Urinary bladder (tissue), 4 donors: Measurements from ENCODE around the gene ZBTB40. TPM values are rescaled to one million over a fixed set of nuclear protein-coding genes. Genes with fewer than 3 reads are reported as not detected.

ENCODE experiments used
- DNase-seq: peaks from one replicate; pipeline ENCODE4 v3.0.0-alpha.2; 2015; ENCODE audit errors: extremely low spot score
- H3K27ac ChIP-seq: one replicate; pipeline ENCODE4 v1.5.1; 2013; ENCODE audit warnings: low read depth, mild to moderate bottlenecking, moderate library complexity
- H3K36me3 ChIP-seq: one replicate; pipeline ENCODE4 v1.6.1; 2013; ENCODE audit warnings: mild to moderate bottlenecking, moderate library complexity; ENCODE audit not compliant: insufficient read depth
- H3K4me1 ChIP-seq: one replicate; pipeline ENCODE4 v1.6.1; 2013; ENCODE audit warnings: mild to moderate bottlenecking, moderate library complexity; ENCODE audit not compliant: insufficient read depth
- H3K4me3 ChIP-seq: one replicate; pipeline ENCODE4 v1.5.1; 2013; ENCODE audit warnings: low read depth, low read length
- WGBS: extraction: QIAGEN DNeasy Blood & Tissue Kit; methylation state at CpG from one replicate; pipeline ENCODE4 v1.1.7; 2013; 5-methylcytosine and 5-hydroxymethylcytosine counted together
- polyA plus RNA-seq: library from polyadenylated mRNA; stranded (reverse); fragments of 200-250 nt; gene quantifications from one replicate; pipeline ENCODE4 v1.2.3, GENCODE V29; 2013
- total RNA-seq: library from RNA; depleted of rRNA; stranded (reverse); fragments of >200 nt; gene quantifications from one replicate; pipeline ENCODE4 v1.2.3, GENCODE V29; 2014
- donor health status: healthy with polysubstance abuse.
- donor health status: healthy.

The ZBTB40 gene
- total and polyA plus RNA-seq, 2 donors: 9.8 to 11.6 TPM

DNA sequence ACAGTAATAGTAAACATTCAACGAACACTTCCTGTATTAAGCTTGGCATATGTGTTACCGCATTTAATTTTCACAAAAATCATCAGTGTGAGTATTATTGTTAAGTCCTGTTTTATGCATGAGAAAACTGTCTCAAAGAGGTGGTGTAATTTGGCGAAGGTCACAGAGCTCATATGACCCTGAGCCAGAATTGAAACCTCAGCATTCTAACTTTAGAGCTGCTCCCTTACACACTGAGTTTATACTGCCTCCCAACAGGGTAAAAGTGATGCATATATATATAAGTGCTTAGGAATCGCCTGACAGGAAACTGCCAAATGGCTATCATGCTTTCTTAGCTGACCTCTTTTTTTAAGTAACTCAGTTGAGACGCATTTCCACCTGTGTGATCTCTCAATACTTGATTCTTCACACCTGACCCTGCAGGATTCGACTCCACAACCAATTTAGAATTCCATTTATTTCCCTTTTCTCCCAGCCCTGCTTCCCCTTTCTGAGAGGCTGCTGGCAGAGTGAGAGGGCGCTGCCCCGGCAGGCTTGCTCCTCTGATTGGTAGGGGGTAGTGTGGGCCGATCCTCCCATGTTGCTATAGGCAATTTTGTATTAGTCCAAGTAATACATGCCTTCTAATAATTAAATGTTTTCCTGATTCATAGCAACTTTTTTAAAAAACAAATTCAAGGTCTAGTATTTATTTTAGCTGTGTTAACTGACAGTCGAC, 40.5 kb downstream of the ZBTB40 start:
- no peak overlapping the region for H3K27ac ChIP-seq
- H3K36me3 ChIP-seq: no peaks in the 10 kb centered on the region
- 91% methylated on average over 10 of the region's 10 CpGs for WGBS
- no peak for DNase-seq
- H3K4me3 ChIP-seq: no peak overlapping the region
- H3K4me1 ChIP-seq: no peaks in the 10 kb centered on the region

DNA sequence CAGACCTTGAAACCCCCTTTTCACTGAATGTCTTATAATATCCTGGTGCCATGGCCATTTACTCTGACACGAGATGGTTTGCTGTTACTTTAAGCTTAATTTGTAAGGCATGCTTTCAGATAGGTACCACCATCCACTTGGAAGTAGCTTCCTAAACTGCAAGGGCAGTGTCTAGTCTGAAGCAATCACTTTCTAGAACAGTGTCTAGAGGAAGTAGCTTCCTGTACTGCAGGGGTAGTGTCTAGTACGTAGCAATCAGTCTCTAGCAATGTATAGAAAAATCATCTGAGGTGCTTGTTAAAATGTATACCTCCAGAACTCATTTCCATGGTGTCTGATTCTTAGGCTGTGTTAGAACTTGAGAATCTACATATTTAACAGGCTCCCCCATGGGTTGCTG, 42.5 kb downstream of the ZBTB40 start:
- H3K4me1 ChIP-seq: no peaks in the 10 kb centered on the region
- H3K4me3 ChIP-seq: no peak overlapping the region
- no peak overlapping the region for H3K27ac ChIP-seq
- H3K36me3 ChIP-seq: no peaks in the 10 kb centered on the region
- WGBS: 93% methylated on average over 2 of the region's 2 CpGs
- no peak for DNase-seq

DNA sequence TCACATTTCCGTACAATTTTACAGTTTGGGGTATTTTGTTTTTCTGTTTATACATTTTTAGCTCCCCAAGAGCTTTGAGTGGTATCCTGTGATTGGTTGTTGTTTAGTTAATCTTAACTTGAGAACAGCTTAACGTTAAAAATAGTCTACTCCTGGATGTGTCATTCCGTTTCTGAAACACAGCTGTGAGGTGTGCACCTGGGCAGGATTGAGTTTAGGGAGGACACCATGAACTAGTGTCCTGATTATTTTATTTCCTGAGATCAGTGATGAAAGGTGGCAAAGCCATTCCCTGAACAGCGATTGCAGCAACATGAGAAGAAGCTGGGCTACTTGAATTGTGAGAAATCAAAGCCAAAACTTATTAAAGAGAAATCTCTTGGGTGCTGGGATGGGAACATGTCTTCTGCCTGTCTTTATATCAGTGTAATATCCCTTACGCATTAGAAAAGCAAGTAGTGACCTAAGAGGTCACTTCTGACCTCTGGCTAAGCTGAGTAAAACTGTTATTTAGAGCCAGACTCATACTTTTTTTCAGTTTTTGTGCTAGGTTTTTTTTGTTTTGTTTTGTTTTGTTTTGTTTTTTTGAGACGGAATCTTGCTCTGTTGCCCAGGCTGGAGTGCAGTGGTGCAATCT, 43.4 kb downstream of the ZBTB40 start:
- 86% methylated on average over 6 of the region's 6 CpGs for WGBS
- DNase-seq: no peak
- Histone ChIP-seq H3K4me1 (no peaks in the 10 kb centered on the region), H3K4me3 (no peak overlapping the region), H3K36me3 (no peaks in the 10 kb centered on the region), H3K27ac (no peak overlapping the region)

DNA sequence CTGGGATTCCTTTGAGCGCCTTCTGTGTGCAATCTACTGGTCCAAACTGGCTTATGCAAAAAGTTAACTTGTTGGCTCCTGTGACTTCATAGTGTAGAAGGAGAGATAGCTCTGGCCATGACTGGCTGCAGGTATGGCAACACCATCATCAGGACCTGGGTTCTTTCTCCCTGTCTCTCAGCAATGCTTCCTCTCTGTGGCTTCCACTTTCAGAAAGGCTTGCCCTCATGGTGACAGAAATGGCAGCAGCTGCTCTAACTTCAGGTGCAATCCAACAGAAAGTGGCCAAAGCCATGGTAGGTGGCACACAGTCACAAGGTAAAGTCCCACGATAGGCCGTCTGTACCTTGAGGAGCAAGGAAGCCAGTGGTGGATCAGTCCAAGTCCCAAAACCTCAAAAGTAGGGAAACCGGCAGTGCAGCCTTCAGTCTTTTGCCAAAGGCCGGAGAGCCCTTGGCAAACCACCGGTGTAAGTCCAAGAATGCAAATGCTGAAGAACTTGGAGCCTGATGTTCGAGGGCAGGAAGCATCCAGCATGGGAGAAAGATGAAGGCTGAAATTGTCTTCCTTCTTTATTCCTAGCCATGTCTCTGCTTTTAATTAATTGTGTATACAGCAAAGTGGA, 45.0 kb downstream of the ZBTB40 start:
- no peak overlapping the region for H3K4me3 ChIP-seq
- DNase-seq: no peak
- WGBS: 97% methylated on average over 7 of the region's 7 CpGs
- no peak overlapping the region for H3K27ac ChIP-seq
- no peaks in the 10 kb centered on the region for H3K4me1 ChIP-seq
- no peaks in the 10 kb centered on the region for H3K36me3 ChIP-seq

DNA sequence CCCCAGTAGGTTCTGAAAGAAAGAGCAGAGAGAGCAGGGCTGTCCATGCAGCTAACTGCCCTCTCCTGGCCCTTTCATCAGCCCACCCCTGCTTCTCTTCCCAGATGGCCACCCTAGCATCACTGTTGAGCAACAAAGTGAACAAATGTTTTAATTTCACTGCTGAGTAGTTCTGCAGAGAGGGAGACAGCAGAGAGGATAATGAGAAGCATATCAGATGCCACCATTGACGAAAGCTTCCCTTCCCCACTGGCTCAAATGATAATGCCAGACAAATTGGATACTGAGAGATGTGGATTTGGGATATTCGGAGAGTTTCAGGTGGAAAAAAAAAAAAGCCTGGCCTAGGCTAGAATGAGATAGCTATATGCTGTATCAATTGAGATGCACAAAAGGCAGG, 46.8 kb downstream of the ZBTB40 start:
- Histone ChIP-seq H3K36me3 (peaks cover 1% of the 10 kb centered on the region), H3K27ac (no peak overlapping the region), H3K4me3 (no peak overlapping the region), H3K4me1 (no peaks in the 10 kb centered on the region)
- no peak for DNase-seq
- WGBS: 97% methylated on average over 2 of the region's 2 CpGs

DNA sequence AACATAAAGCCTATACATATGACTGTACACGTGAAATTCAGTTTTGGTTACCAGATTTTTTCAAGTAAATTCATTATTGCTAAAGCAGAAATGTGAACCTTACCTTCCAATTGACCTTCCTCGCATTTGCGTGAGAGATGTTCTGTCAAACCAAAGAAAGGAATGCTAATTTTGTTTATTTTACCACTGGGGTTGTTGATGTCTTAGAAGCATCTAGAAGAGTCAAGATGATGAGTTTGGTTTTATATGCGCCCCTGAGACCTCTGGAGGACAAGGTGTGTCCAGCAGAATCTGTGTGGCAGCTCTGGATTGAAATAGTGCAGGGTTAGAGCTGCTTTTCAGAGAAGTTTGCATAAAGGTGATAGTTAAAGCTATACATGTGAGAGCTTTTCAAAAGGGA, 48.4 kb downstream of the ZBTB40 start:
- Histone ChIP-seq H3K4me3 (no peak overlapping the region), H3K36me3 (peaks cover 1% of the 10 kb centered on the region), H3K27ac (no peak overlapping the region), H3K4me1 (no peaks in the 10 kb centered on the region)
- 86% methylated on average over 4 of the region's 4 CpGs for WGBS
- DNase-seq: no peak

DNA sequence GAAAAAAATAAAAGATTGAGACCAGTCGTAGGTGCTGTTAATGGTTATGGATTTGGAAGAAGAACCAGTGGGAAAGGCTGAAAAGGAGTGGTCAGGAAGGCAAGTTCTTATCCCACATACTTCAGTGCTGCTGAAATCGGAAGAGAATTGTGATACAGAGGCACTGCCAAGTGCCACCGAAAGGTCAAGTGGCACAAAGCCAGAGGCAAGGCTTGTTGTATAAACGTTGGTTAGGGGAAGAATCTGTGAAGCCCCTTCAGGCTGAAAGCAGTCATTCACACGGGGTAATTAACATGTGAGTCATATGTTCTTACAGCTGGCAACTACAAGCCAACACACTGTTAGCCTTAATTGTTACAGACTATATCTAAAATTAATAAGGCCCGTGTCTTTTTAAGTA, 48.8 kb downstream of the ZBTB40 start:
- DNase-seq: no peak
- Histone ChIP-seq H3K36me3 (peaks cover 1% of the 10 kb centered on the region), H3K4me1 (no peaks in the 10 kb centered on the region), H3K27ac (no peak overlapping the region), H3K4me3 (no peak overlapping the region)
- 31% methylated on average over 6 of the region's 6 CpGs for WGBS

DNA sequence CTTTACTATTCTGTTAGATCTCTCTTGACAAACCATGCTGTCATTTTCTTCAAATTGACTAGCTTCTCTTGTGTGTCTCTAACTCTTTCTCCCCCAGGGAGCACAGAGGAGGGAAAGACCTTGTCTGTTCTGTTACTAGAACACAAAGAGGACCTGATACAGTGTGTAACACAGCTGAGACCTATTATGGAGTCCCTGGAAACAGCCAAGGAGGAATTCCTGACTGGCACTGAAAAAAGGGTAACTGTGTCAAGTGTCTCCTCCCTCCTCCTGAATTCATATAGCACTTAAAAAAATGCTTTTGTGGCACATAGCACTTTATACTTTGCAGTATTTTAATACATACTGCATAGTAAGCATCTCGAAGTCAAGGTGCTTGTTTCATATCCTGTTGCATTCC, 50.6 kb downstream of the ZBTB40 start:
- H3K4me1 ChIP-seq: no peaks in the 10 kb centered on the region
- 89% methylated on average over 1 of the region's 1 CpG for WGBS
- no peak for DNase-seq

DNA sequence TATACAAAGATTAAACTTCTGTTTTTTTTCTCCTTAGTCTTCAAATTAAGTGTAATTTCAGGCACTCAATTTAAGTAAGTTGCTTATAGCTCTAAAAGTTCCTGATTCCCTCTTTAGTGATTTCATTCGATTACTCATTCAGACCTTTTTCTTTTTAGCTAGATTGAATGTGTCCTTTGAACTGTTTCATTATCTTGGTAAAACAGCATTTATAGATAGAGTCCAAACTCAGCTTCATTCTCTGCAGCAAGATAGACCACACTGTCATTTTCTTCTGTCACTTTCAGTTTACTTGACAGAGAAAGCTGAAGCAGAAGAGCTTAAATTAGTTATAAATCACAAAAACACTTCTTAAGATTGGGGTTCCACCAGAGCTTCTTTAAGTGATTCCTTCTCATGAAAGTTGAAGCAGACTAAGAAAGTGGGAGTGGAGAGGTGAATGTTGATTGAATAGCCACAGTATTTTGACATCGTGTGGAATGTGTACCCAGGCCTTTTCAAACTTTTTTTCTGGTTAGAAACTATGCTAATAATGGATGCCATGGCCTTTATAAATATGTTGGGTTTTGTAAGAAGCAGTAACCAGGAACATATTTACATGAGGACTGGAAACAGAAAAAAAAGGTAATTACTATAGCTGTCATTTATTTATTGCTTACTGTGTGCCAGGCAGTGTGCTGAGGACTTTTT, 52.2 kb downstream of the ZBTB40 start:
- Histone ChIP-seq H3K4me1 (no peaks in the 10 kb centered on the region), H3K36me3 (peaks cover 1% of the 10 kb centered on the region), H3K27ac (no peak overlapping the region), H3K4me3 (no peak overlapping the region)
- 52% methylated on average over 2 of the region's 2 CpGs for WGBS
- no peak for DNase-seq

More for the DNA sequence above, 50.6 kb downstream of the ZBTB40 start:
- H3K36me3 ChIP-seq: peaks cover 1% of the 10 kb centered on the region
- H3K27ac ChIP-seq: no peak overlapping the region
- H3K4me3 ChIP-seq: no peak overlapping the region

DNA sequence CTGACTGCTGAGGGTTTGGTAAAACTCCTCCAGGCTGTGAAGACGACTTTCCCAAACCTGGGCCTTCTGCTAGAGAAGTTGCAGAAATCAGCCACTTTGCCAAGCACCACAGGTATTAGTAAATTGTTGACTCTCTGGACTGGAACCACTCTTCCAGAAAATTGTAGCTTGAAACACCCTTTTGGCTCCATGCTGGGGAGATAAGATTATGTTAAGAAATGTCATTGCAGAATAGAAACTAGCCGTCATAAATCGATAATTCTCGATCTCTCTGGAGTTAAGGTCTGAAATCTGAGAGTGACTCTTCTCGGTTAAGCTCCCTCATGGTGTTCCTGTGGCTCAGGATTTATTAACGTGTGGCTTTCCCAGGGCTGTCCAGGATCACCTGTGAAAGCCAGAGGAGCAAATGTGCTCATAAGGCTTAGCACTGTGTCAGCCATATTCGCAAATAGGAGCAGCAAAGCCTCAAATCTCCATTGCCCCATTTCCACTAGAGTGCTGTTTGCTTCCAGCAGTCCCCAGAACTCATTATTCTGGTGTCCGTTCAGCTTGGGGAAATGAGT, 54.6 kb downstream of the ZBTB40 start:
- WGBS: 96% methylated on average over 8 of the region's 8 CpGs
- DNase-seq: no peak
- no peaks in the 10 kb centered on the region for H3K4me1 ChIP-seq
- H3K36me3 ChIP-seq: peaks cover 1% of the 10 kb centered on the region
- H3K4me3 ChIP-seq: no peak overlapping the region
- no peak overlapping the region for H3K27ac ChIP-seq

DNA sequence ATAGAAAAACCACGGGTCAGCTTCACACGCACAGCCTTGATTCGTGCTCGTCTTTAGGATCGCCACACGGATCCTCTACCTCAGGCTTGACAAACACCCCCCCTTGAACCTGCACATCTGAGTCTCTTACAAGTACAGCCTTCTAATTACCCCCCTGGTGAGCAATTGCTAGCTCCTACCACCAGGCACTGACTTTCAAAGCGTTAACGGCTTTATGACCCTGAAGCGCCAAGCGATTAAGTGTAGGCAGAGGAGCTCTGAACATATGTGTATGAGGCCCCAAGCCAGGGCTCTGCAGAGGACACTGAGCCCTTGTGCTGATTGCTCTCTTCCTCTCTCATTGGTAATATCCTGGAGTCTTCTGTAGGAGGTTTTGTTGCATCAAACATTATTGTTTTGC, 55.9 kb downstream of the ZBTB40 start:
- no peak overlapping the region for H3K4me3 ChIP-seq
- WGBS: 80% methylated on average over 10 of the region's 10 CpGs
- no peak overlapping the region for H3K27ac ChIP-seq
- H3K4me1 ChIP-seq: no peaks in the 10 kb centered on the region
- DNase-seq: no peak
- peaks cover 7% of the 10 kb centered on the region for H3K36me3 ChIP-seq

DNA sequence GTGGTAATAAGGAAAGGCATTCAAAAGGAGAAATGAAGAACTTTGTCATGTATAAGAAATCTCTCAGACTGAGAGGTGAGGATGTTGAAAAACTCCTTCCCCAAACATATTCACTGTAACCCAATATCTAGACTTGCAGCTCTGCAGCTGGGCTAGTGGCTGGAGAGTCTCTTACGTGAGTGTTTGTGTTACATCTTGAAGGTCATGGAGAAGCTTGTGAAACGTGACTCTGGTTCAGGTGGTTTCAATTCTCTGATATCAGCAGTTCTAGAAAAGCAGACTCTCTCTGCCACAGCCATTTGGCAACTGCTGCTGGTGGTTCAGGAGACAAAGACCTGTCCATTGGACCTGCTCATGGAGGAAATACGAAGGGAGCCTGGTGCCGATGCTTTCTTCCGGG, 56.7 kb downstream of the ZBTB40 start:
- H3K36me3 ChIP-seq: peaks cover 6% of the 10 kb centered on the region
- no peak overlapping the region for H3K4me3 ChIP-seq
- WGBS: 79% methylated on average over 5 of the region's 5 CpGs
- no peaks in the 10 kb centered on the region for H3K4me1 ChIP-seq
- H3K27ac ChIP-seq: no peak overlapping the region
- no peak for DNase-seq

DNA sequence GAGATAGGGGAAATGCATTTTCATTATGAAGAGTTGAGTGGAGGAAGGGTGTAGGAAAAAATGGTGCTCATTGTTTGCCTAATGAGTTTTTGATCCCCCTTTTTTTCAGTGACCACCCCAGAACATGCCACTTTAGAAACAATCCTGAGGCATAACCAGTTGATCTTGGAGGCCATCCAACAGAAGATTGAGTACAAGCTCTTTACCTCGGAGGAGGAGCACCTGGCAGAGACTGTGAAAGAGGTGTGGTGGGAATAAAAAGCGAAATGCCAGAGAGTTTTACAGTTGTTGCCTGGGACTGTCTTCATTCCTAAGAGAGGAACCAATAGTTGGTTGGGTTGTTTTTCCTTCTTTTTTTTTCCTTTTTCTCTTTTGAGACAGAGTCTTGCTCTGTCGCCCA, 57.3 kb downstream of the ZBTB40 start:
- Histone ChIP-seq H3K36me3 (peaks cover 6% of the 10 kb centered on the region), H3K4me3 (no peak overlapping the region), H3K27ac (no peak overlapping the region), H3K4me1 (no peaks in the 10 kb centered on the region)
- DNase-seq: no peak
- 88% methylated on average over 3 of the region's 3 CpGs for WGBS
